Fibroblast of pulmonary artery (primary cell): ENCODE data around the gene CPNE4.

ENCODE experiments used
- DNase-seq: peaks from one replicate; pipeline ENCODE4 v3.0.0-alpha.2; 2010; ENCODE audit warnings: low read depth
- H3K4me3 ChIP-seq: replicated peaks from 2 replicates; pipeline ENCODE4 v1.5.1; 2011; ENCODE audit warnings: low read depth, mild to moderate bottlenecking, control low read depth, low read length, moderate library complexity
- CTCF ChIP-seq: IDR thresholded peaks from 2 replicates; pipeline ENCODE4 v1.5.1; 2011; ENCODE audit warnings: mild to moderate bottlenecking, control low read depth, low read length, inconsistent platforms; ENCODE audit errors: missing control alignments

Gene CPNE4

GRCh38 chr3:131701153-131701770 lies 333.6 kb downstream of the CPNE4 start:
- H3K4me3 ChIP-seq, result no peak overlapping the region
- TF ChIP-seq CTCF, result no peak
- DNase-seq, result no peak

GRCh38 chr3:131699001-131699400 lies 335.8 kb downstream of the CPNE4 start:
- H3K4me3 ChIP-seq, result no peak overlapping the region
- no peak for DNase-seq

GRCh38 chr3:131694376-131694775 lies 340.4 kb downstream of the CPNE4 start:
- DNase-seq, result no peak
- TF ChIP-seq CTCF, result no peak
- H3K4me3 ChIP-seq, result no peak overlapping the region

More at GRCh38 chr3:131699001-131699400, 335.8 kb downstream of the CPNE4 start:
- TF ChIP-seq CTCF, result no peak

GRCh38 chr3:131692356-131692755 lies 342.5 kb downstream of the CPNE4 start:
- H3K4me3 ChIP-seq, result no peak overlapping the region
- DNase-seq, result no peak
- no peak for TF ChIP-seq CTCF

GRCh38 chr3:131690800-131691199 lies 344.0 kb downstream of the CPNE4 start:
- TF ChIP-seq CTCF, result no peak
- H3K4me3 ChIP-seq, result no peak overlapping the region
- DNase-seq, result no peak

GRCh38 chr3:131688370-131688769 lies 346.4 kb downstream of the CPNE4 start:
- TF ChIP-seq CTCF, result no peak
- no peak for DNase-seq
- no peak overlapping the region for H3K4me3 ChIP-seq

GRCh38 chr3:131669600-131669999 lies 365.2 kb downstream of the CPNE4 start:
- H3K4me3 ChIP-seq, result no peak overlapping the region
- DNase-seq, result no peak
- TF ChIP-seq CTCF, result no peak
